Measurements from ENCODE around the gene NET1. TPM values are rescaled to one million over a fixed set of nuclear protein-coding genes. Genes with fewer than 3 reads are reported as not detected.
"Not testable (repeated sequence)": the region's sequence is repeated elsewhere in the genome, so short reads cannot be mapped to it uniquely, and the experiment has no call there.

NET1 gene
- total RNA-seq, 2 experiments from 2014 or later, result 39.8 to 46.3 TPM

DNA sequence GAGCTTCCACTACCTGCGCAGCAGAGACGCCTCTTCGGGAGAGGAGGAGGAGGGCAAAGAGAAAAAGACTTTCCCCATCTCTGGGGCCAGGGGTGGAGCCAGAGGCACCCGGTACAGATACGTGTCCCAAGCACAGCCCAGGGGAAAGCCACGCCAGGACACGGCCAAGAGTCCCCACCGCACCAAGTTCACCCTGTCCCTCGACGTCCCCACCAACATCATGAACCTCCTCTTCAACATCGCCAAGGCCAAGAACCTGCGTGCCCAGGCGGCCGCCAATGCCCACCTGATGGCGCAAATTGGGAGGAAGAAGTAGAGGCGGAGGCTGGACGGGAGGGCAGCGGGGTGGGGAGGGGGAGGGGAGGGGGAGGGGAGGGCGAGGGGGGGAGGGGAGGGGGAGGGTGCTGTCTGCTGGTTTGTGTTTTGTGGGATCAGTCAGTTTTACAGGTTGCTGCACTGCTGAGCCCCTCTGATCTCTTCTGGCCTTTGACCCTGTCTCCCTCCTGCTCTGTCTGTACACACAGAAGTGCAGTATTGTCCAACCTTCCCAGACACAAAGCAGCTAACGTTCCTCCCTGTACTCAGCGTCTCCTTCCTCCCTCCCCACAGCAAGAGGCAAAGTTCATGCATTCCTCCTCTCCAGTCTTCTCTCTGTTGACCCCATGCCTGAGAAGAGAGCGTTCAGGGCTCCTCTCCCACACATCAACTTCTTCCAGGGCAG, 38.3 kb upstream of the NET1 start:
- no peak overlapping the region for H3K27ac ChIP-seq (ENCODE audit: low read depth, low read length, poor library complexity, severe bottlenecking)
- no peak overlapping the region for H2AFZ ChIP-seq (ENCODE audit: low read length)
- H3K79me2 ChIP-seq (ENCODE audit: insufficient read depth, low read depth, low read length), result no peaks in the 10 kb centered on the region
- H3K4me2 ChIP-seq (ENCODE audit: low read length), result no peak overlapping the region
- ChIA-PET CTCF (ENCODE audit: unreplicated experiment) (no interaction called here), POLR2A (no interaction called here)
- no peaks in the 10 kb centered on the region for H3K36me3 ChIP-seq (ENCODE audit: insufficient read depth, low read length)
- intact Hi-C loops (cut with micrococcal nuclease; ENCODE audit: unreplicated experiment), result no loop called here
- no peaks in the 10 kb centered on the region for H3K4me1 ChIP-seq (ENCODE audit: insufficient read depth, low read length, poor library complexity, severe bottlenecking)
- no peaks in the 10 kb centered on the region for H4K20me1 ChIP-seq (ENCODE audit: insufficient read depth, low read length)
- TF ChIP-seq, protein P1, sequence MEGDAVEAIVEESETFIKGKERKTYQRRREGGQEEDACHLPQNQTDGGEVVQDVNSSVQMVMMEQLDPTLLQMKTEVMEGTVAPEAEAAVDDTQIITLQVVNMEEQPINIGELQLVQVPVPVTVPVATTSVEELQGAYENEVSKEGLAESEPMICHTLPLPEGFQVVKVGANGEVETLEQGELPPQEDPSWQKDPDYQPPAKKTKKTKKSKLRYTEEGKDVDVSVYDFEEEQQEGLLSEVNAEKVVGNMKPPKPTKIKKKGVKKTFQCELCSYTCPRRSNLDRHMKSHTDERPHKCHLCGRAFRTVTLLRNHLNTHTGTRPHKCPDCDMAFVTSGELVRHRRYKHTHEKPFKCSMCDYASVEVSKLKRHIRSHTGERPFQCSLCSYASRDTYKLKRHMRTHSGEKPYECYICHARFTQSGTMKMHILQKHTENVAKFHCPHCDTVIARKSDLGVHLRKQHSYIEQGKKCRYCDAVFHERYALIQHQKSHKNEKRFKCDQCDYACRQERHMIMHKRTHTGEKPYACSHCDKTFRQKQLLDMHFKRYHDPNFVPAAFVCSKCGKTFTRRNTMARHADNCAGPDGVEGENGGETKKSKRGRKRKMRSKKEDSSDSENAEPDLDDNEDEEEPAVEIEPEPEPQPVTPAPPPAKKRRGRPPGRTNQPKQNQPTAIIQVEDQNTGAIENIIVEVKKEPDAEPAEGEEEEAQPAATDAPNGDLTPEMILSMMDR (conservative IDR thresholded peaks at IDR 0.05; ENCODE audit: low read length), result no peak
- no peaks in the 10 kb centered on the region for H3K9me2 ChIP-seq (ENCODE audit: insufficient read depth, low read length)
- no peak for DNase-seq (ENCODE audit: low spot score)
- no peak overlapping the region for H3K4me3 ChIP-seq (ENCODE audit: low read depth, low read length, poor library complexity, severe bottlenecking)
- no TSS peak for BruUV-seq (replicated peaks)
- H3K9me3 ChIP-seq (ENCODE audit: low read length), result 0 out of 2 replicates have a peak, but pooled peaks cover 4% of the 10 kb centered on the region

- no peak for DNase-seq (ENCODE audit: low spot score)
- Histone ChIP-seq H3K79me2 (ENCODE audit: insufficient read depth, low read depth, low read length) (no peaks in the 10 kb centered on the region), H3K9me2 (ENCODE audit: insufficient read depth, low read length) (no peaks in the 10 kb centered on the region), H3K9me3 (ENCODE audit: low read length) (no peaks in the 10 kb centered on the region), H3K4me2 (ENCODE audit: low read length) (no peak overlapping the region), H3K4me1 (ENCODE audit: insufficient read depth, low read length, poor library complexity, severe bottlenecking) (no peaks in the 10 kb centered on the region), H2AFZ (ENCODE audit: low read length) (no peak overlapping the region), H3K36me3 (ENCODE audit: insufficient read depth, low read length) (no peaks in the 10 kb centered on the region), H4K20me1 (ENCODE audit: insufficient read depth, low read length) (no peaks in the 10 kb centered on the region), H3K27ac (ENCODE audit: low read depth, low read length, poor library complexity, severe bottlenecking) (no peak overlapping the region), H3K4me3 (ENCODE audit: low read depth, low read length, poor library complexity, severe bottlenecking) (no peak overlapping the region)
- ChIA-PET POLR2A (no interaction called here), CTCF (ENCODE audit: unreplicated experiment) (no interaction called here)
- BruUV-seq (replicated peaks), result no TSS peak
- TF ChIP-seq EZH2phosphoT487 (IDR thresholded peaks at IDR 0.05; ENCODE audit: borderline replicate concordance, low read depth, low read length), result no peak
- TF ChIP-seq, protein P1 (conservative IDR thresholded peaks at IDR 0.05; ENCODE audit: low read length), result no peak
- intact Hi-C loops (cut with micrococcal nuclease; ENCODE audit: unreplicated experiment), result no loop called here
Measured at GRCh38 chr10:5376450-5376849, 35.9 kb upstream of the NET1 start.

DNA sequence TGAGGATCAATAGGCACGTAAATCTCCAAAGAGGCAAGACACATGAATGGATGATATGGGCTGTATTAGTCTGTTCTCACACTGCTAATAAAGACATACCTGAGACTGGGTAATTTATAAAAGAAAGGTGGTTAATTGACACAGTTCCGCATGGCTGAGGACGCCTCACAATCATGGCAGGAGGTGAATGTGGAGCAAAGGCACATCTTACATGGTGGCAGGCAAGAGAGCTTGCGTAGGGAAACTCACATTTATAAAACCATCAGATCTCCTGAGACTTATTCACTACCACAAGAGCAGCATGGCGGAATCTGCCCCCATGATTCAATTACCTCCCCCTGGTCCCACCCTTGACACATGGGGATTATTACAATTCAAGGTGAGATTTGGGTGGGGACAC, 33.2 kb upstream of the NET1 start:
- H3K27ac ChIP-seq (ENCODE audit: low read depth, low read length, poor library complexity, severe bottlenecking); BruUV-seq (replicated peaks); intact Hi-C loops (cut with micrococcal nuclease; ENCODE audit: unreplicated experiment); H3K4me1 ChIP-seq (ENCODE audit: insufficient read depth, low read length, poor library complexity, severe bottlenecking); POLR2A ChIA-PET; H3K9me3 ChIP-seq (ENCODE audit: low read length); H3K4me3 ChIP-seq (ENCODE audit: low read depth, low read length, poor library complexity, severe bottlenecking); H4K20me1 ChIP-seq (ENCODE audit: insufficient read depth, low read length); H2AFZ ChIP-seq (ENCODE audit: low read length); DNase-seq (ENCODE audit: low spot score); H3K4me2 ChIP-seq (ENCODE audit: low read length); H3K79me2 ChIP-seq (ENCODE audit: insufficient read depth, low read depth, low read length); CTCF ChIA-PET (ENCODE audit: unreplicated experiment); H3K9me2 ChIP-seq (ENCODE audit: insufficient read depth, low read length); H3K36me3 ChIP-seq (ENCODE audit: insufficient read depth, low read length): not testable (repeated sequence)

DNA sequence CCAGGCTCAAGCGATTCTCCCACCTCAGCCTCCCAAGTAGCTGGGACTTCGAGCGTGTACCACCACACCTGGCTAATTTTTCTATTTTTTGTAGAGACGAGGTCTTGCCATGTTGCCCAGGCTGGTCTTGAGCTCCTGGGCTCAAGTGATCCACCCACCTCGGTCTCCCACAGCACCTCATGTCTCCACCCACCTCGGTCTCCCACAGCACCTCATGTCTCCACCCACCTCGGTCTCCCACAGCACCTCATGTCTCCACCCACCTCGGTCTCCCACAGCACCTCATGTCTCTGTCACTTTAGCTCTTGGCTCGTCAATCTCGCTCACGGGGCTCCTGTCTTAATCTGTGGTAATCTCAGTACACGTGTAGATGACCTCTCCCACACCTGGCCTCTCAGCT, 32.0 kb upstream of the NET1 start:
- POLR2A ChIA-PET, result interaction anchor here (0.7 to 1.0 kb wide), 2 partner anchors 14 to 287 kb away, joined by 3 read pairs; no protein-coding TSS in a partner anchor
- H3K9me3 ChIP-seq (ENCODE audit: low read length); H3K79me2 ChIP-seq (ENCODE audit: insufficient read depth, low read depth, low read length); H3K9me2 ChIP-seq (ENCODE audit: insufficient read depth, low read length); H3K4me3 ChIP-seq (ENCODE audit: low read depth, low read length, poor library complexity, severe bottlenecking); H4K20me1 ChIP-seq (ENCODE audit: insufficient read depth, low read length); BruUV-seq (replicated peaks); H3K4me1 ChIP-seq (ENCODE audit: insufficient read depth, low read length, poor library complexity, severe bottlenecking); DNase-seq (ENCODE audit: low spot score); CTCF ChIA-PET (ENCODE audit: unreplicated experiment); H2AFZ ChIP-seq (ENCODE audit: low read length); H3K36me3 ChIP-seq (ENCODE audit: insufficient read depth, low read length); H3K27ac ChIP-seq (ENCODE audit: low read depth, low read length, poor library complexity, severe bottlenecking); H3K4me2 ChIP-seq (ENCODE audit: low read length): not testable (repeated sequence)
- intact Hi-C loops (cut with micrococcal nuclease; ENCODE audit: unreplicated experiment), result loop anchor here (5.0 kb wide), 1 partner anchor 533 kb away; no protein-coding TSS in a partner anchor

Data from OCI-LY7 (cell line).